K562 (cell line): Measurements from ENCODE around the gene MALAT1. TPM values are rescaled to one million over a fixed set of nuclear protein-coding genes. Genes with fewer than 3 reads are reported as not detected.

Experiments used
- FOXJ3 ChIP-seq: sonication (generic); formaldehyde crosslinking; IDR thresholded peaks from 2 replicates; pipeline ENCODE4 v1.4.0; 2020; ENCODE audit warnings: mild to moderate bottlenecking, missing genetic modification reagents
- HNRNPL ChIP-seq: fragments of 200-400 bp; formaldehyde crosslinking; IDR thresholded peaks from 2 replicates; pipeline ENCODE4 v1.6.1; 2017; ENCODE audit warnings: low read depth, mild to moderate bottlenecking, low read length
- MXD1 ChIP-seq: fragments of 250-450 bp; sonication (Bioruptor Pico); IDR thresholded peaks from 2 replicates; pipeline ENCODE4 v1.8.0; 2021; ENCODE audit warnings: borderline replicate concordance, mild to moderate bottlenecking, moderate library complexity; ENCODE audit not compliant: poor library complexity, severe bottlenecking
- NCOA2 ChIP-seq, 2 experiments: fragments of 450-650 bp; IDR thresholded peaks; 2 replicates each; pipeline ENCODE4 v1.6.1; 2018; ENCODE audit warnings: mild to moderate bottlenecking in 2 of 2, moderate library complexity in 1 of 2; ENCODE audit not compliant: partially characterized antibody in 2 of 2
- RFX5 ChIP-seq: IDR thresholded peaks from 2 replicates; pipeline ENCODE4 v1.6.1; 2011; ENCODE audit warnings: low read depth, mild to moderate bottlenecking, improper control_type of control experiment, low read length
- ZBTB34 ChIP-seq: fragments of 250-450 bp; sonication (Bioruptor Pico); IDR thresholded peaks from 2 replicates; pipeline ENCODE4 v1.8.0; 2021; ENCODE audit warnings: mild to moderate bottlenecking, moderate library complexity
- ZNF592 ChIP-seq: fragments of 450-650 bp; IDR thresholded peaks from 2 replicates; pipeline ENCODE4 v1.6.1; 2017; ENCODE audit warnings: antibody characterized with exemption, mild to moderate bottlenecking
- polyA plus RNA-seq, 8 experiments: library from polyadenylated mRNA; depleted of rRNA in 4 of 8; stranded (reverse) in 5 of 8; unstranded in 3 of 8; fragments of >200 nt; fragmentation: Nextera tagmentation in 2 of 8; fragmentation: Illumina TruSeq in 1 of 8; extraction: Ambion mirVana in 2 of 8; extraction: Trizol in 1 of 8; gene quantifications; 2 replicates each; pipeline versions ENCODE4 v1.2.1 to v1.2.3, GENCODE V29; 2011 to 2014; ENCODE audit warnings: inconsistent platforms in 1 of 8, missing spikeins in 1 of 8
- total RNA-seq, 7 experiments: library from RNA; depleted of rRNA in 6 of 7; stranded (reverse); fragments of >200 nt in 6 of 7; fragmentation: Illumina TruSeq in 2 of 7; extraction: Trizol in 2 of 7; gene quantifications; 2 replicates each; pipeline versions ENCODE4 v1.2.1 to v1.2.3, GENCODE V29; 2011 to 2021; ENCODE audit warnings: low replicate concordance in 1 of 7
- TF ChIP-seq, protein P1 (sequence below), 2 experiments: IDR thresholded peaks in 1 of 2; conservative IDR thresholded peaks in 1 of 2; 2 replicates each; pipeline ENCODE4 v1.6.1; 2016; ENCODE audit warnings: low read depth in 2 of 2, mild to moderate bottlenecking in 1 of 2, missing compliant biosample characterization in 1 of 2, missing genetic modification characterization in 1 of 2, moderate library complexity in 1 of 2
- TF ChIP-seq, protein P2 (sequence below): fragments of 250-450 bp; sonication (Bioruptor Pico); IDR thresholded peaks from 2 replicates; pipeline ENCODE4 v1.4.0; 2020

The MALAT1 gene
- total and polyA plus RNA-seq, 9 of the 15 experiments (the other 6 are each of a cell fraction or from before 2014, with no cell fraction given): 363 to 8,715 (median 2,351) TPM

DNA sequence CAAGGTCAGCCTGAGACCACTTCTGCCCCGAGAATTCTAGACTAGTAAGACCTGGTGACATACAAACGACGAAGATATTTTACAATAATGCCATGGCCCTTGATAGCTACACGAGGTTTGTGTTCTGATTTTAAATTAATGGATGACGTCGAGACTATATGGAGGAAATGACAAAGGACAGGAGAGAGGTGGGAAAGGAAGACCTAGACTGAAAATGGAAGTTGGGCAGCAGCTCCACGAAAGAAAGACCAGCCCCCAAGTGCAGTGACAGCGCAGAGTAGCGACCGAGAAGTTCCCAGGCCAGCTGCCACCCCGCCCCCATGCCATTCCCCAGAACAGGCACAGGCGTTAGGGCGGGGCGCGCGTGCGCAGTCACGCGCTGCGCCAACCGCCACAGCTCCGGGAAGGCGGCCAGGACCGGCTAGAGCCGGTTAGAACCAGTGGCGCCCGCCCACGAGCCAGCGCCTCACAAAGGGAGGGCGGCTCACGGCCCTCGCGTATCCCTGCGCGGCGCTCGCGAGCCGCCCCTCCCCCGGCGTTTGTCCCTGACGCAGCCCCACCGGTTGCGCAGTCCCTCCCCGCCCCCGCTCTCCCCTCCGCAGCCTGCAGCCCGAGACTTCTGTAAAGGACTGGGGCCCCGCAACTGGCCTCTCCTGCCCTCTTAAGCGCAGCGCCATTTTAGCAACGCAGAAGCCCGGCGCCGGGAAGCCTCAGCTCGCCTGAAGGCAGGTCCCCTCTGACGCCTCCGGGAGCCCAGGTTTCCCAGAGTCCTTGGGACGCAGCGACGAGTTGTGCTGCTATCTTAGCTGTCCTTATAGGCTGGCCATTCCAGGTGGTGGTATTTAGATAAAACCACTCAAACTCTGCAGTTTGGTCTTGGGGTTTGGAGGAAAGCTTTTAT is 1.5 kb upstream of the MALAT1 start (continued):
- TF ChIP-seq, protein P1, sequence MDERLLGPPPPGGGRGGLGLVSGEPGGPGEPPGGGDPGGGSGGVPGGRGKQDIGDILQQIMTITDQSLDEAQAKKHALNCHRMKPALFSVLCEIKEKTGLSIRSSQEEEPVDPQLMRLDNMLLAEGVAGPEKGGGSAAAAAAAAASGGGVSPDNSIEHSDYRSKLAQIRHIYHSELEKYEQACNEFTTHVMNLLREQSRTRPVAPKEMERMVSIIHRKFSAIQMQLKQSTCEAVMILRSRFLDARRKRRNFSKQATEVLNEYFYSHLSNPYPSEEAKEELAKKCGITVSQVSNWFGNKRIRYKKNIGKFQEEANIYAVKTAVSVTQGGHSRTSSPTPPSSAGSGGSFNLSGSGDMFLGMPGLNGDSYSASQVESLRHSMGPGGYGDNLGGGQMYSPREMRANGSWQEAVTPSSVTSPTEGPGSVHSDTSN (CRISPR knock-in tag; IDR thresholded peaks at IDR 0.05; ENCODE audit: low read depth): no peak
- TF ChIP-seq, protein P1 (tag; conservative IDR thresholded peaks at IDR 0.05; ENCODE audit: low read depth): 0 out of 2 replicates have a peak, but pooled peaks have one; percentile 18
- TF ChIP-seq RFX5 (no peak), ZBTB34 (CRISPR knock-in tag) (no peak), ZNF592 (no peak), HNRNPL (peak; percentile 93), FOXJ3 (CRISPR knock-in tag) (no peak), MXD1 (CRISPR knock-in tag) (peak; percentile 25), NCOA2 (IDR thresholded peaks at IDR 0.05; ENCODE audit: partially characterized antibody in 2 of 2) (no peak)
- TF ChIP-seq, protein P2, sequence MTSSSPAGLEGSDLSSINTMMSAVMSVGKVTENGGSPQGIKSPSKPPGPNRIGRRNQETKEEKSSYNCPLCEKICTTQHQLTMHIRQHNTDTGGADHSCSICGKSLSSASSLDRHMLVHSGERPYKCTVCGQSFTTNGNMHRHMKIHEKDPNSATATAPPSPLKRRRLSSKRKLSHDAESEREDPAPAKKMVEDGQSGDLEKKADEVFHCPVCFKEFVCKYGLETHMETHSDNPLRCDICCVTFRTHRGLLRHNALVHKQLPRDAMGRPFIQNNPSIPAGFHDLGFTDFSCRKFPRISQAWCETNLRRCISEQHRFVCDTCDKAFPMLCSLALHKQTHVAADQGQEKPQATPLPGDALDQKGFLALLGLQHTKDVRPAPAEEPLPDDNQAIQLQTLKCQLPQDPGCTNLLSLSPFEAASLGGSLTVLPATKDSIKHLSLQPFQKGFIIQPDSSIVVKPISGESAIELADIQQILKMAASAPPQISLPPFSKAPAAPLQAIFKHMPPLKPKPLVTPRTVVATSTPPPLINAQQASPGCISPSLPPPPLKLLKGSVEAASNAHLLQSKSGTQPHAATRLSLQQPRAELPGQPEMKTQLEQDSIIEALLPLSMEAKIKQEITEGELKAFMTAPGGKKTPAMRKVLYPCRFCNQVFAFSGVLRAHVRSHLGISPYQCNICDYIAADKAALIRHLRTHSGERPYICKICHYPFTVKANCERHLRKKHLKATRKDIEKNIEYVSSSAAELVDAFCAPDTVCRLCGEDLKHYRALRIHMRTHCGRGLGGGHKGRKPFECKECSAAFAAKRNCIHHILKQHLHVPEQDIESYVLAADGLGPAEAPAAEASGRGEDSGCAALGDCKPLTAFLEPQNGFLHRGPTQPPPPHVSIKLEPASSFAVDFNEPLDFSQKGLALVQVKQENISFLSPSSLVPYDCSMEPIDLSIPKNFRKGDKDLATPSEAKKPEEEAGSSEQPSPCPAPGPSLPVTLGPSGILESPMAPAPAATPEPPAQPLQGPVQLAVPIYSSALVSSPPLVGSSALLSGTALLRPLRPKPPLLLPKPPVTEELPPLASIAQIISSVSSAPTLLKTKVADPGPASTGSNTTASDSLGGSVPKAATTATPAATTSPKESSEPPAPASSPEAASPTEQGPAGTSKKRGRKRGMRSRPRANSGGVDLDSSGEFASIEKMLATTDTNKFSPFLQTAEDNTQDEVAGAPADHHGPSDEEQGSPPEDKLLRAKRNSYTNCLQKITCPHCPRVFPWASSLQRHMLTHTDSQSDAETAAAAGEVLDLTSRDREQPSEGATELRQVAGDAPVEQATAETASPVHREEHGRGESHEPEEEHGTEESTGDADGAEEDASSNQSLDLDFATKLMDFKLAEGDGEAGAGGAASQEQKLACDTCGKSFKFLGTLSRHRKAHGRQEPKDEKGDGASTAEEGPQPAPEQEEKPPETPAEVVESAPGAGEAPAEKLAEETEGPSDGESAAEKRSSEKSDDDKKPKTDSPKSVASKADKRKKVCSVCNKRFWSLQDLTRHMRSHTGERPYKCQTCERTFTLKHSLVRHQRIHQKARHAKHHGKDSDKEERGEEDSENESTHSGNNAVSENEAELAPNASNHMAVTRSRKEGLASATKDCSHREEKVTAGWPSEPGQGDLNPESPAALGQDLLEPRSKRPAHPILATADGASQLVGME (CRISPR knock-in tag): no peak
